Astrocyte of the spinal cord (primary cell): ENCODE results near the gene PTGDS.

Experiments used
- DNase-seq: peaks from one replicate; pipeline ENCODE4 v3.0.0; 2011; ENCODE audit warnings: low read depth, low spot score
- H3K4me3 ChIP-seq: 2 replicates; pipeline ENCODE4 v1.5.1; 2011; ENCODE audit warnings: low read depth, mild to moderate bottlenecking, low read length, moderate library complexity
- in situ Hi-C: cut with HindIII; loops from 2 replicates; pipeline ENCODE4 v1.10.0; 2017; ENCODE audit warnings: low sequenced_read_pairs
- TF ChIP-seq, protein P1 (sequence below): IDR thresholded peaks from 2 replicates; pipeline ENCODE4 v1.5.1; 2012; ENCODE audit warnings: low read depth, mild to moderate bottlenecking, low read length, inconsistent platforms

The PTGDS gene

DNA sequence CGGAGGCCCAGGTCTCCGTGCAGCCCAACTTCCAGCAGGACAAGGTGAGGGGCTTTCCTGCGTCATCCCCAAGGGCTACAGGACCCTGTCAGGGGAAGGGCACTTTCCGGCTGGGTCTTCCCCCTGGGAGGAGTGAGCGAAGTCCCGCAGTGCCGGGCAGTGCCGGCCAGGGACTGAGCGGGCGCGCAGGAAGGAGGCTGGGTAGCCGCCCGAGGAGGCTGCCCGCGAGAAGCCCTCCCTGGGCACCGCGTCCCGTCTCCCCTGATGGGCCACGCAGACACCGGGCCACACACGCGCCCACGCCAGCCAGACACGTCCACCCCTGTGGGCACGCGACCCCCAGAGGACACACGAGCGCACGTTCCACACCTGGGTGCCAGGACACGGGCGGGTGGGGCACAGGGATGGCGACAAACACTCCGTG, 357 bp downstream of the PTGDS start:
- no peak for DNase-seq
- in situ Hi-C loops = no loop called here
- TF ChIP-seq, protein P1, sequence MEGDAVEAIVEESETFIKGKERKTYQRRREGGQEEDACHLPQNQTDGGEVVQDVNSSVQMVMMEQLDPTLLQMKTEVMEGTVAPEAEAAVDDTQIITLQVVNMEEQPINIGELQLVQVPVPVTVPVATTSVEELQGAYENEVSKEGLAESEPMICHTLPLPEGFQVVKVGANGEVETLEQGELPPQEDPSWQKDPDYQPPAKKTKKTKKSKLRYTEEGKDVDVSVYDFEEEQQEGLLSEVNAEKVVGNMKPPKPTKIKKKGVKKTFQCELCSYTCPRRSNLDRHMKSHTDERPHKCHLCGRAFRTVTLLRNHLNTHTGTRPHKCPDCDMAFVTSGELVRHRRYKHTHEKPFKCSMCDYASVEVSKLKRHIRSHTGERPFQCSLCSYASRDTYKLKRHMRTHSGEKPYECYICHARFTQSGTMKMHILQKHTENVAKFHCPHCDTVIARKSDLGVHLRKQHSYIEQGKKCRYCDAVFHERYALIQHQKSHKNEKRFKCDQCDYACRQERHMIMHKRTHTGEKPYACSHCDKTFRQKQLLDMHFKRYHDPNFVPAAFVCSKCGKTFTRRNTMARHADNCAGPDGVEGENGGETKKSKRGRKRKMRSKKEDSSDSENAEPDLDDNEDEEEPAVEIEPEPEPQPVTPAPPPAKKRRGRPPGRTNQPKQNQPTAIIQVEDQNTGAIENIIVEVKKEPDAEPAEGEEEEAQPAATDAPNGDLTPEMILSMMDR = no peak
- H3K4me3 ChIP-seq = peak overlapping the region; percentile 45

DNA sequence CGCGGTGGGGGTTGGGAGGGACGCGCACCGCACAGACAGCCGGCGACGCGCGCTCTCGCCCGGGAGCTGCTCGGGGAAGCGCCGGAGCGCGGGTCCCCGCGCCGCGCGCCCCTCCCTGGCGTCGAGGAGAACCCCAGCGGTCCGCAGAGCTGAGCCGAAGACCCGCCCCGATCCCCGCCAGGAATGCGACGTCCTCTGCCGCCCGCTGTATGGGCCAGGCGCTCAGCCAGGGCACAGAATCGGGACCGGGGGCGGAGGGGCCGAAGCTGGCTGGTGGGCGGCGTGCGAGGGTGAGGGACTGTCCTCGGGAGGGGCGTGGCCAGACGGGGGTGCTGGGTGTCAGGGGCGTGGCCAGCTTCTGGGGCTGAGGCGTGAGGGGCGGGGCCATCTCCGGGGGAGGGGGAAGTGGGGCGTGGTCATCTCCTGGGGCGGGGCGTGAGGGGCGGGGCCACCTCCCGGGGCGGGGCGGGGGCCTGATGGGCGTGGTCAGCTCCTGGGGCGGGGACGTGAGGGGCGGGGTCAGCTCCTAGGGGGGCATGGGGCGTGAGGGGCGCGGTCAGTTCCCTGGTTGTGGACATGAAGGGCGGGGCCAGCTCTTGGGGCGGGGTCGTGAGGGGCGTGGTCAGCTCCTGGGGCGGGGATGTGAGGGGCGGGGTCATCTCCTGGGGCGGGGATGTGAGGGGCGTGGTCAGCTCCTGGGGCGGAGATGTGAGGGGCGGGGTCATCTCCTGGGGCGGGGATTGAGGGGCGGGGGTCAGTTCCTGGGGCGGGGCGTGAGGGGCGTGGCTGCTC, 965 bp downstream of the PTGDS start:
- H3K4me3 ChIP-seq = peak overlapping the region; percentile 45
- in situ Hi-C loops = no loop called here
- peak; percentile 49 for DNase-seq
- TF ChIP-seq, protein P1 = no peak

DNA sequence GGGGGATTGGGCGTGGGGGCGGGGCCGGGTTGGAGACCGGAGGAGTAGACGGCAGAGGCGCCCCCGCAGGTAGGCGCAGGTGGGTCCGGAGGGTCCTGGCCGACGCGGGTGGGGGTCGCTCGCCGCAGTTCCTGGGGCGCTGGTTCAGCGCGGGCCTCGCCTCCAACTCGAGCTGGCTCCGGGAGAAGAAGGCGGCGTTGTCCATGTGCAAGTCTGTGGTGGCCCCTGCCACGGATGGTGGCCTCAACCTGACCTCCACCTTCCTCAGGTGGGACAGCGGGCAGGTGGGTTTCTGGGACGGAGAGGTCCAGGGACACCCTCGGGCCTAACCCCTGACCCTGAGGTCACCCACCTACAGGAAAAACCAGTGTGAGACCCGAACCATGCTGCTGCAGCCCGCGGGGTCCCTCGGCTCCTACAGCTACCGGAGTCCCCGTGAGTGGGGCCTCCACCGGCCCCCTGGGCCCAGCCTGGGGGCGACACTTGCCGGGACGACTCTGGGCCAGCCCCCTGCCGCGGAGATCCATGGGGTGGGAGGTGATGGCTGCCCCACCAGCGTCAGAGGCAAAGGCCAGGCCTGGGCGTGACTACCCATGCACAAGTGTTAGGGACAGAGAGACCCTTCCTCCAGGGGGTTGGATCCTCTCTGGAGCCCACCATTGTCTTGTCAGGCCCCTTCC, 1.7 kb downstream of the PTGDS start:
- TF ChIP-seq, protein P1 = no peak
- no peak for DNase-seq
- in situ Hi-C loops = no loop called here
- no peak overlapping the region for H3K4me3 ChIP-seq

DNA sequence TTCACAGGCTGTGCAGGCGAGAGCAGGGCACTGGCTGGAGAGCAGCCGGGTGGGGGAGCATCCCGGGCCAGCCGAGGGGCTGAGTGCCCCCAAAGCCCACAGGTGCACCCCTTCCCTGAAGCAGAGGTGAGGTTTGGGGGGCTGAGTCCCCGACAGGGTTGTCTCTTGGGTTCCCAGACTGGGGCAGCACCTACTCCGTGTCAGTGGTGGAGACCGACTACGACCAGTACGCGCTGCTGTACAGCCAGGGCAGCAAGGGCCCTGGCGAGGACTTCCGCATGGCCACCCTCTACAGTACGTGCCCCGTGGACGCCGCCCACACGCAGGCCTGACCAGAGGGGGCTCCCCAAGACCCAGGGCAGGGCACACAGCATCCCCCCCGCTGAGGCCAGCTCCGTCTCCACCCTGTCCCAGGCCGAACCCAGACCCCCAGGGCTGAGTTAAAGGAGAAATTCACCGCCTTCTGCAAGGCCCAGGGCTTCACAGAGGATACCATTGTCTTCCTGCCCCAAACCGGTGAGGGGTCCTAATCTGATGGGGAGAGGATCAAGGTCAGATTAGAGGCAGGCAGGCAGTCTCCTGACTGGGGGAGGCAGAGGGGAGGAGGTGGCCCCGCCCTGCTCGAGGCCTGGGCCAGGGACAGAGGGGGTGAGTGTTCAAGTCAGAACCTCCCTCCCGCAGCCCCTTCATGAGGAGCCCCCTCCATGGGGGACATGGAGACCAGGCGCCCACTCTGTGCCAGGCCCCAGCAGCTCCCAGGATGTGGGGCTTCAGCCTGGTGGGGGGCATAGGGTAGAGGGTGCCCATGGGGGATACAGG, 2.7 kb downstream of the PTGDS start:
- no peak for DNase-seq
- H3K4me3 ChIP-seq = no peak overlapping the region
- TF ChIP-seq, protein P1 = no peak
- in situ Hi-C loops = no loop called here

DNA sequence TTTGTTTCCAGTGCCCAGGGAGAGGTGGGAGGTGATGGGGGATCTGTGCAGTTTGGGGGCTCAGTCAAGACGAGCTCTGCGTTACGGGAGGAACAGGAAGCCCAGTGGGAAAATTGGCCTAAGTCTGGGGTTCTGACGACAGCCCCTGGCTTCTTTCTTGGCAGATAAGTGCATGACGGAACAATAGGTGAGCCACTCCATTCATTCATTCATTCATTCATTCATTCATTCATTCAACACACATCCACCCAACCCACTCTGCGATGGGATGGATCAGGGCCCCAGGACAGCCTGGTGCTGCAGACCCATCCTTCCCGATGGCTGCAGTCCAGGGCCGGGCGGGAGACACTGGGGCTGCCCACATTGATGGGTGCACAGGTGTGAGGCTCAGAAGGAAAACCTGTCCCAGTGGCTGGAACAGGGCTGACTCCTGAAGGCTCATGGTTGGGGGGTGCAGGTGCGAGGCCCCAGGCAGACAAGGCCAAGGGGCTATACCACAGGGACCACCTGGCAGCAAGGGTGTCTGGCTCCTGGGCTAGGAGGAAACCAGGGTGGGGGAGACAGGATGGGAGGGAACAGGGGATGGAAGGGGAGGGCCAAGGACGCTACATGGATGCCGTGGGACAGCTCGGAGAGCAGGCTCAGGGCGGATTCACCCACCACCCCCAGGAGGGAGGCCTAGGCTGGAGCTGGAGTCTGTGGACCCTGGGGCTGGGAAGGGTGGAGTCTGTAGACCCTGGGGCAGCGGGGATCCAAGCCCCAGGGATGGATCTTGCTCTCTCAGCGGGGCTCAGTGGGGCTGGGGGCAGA, 3.6 kb downstream of the PTGDS start:
- in situ Hi-C loops = no loop called here
- no peak overlapping the region for H3K4me3 ChIP-seq
- TF ChIP-seq, protein P1 = no peak
- no peak for DNase-seq
